Activated CD8-positive, alpha-beta memory T cell treated with anti-CD3 and anti-CD28 coated beads, Interleukin-2, amount 10 ng/mL, durations not matched to agents 7 days and 5 days (primary cell): ENCODE results near the gene FAM20B. TPM values are rescaled to one million over a fixed set of nuclear protein-coding genes. Genes with fewer than 3 reads are reported as not detected.
A peak's percentile ranks its signal among the peaks of the same experiment; 100 is the strongest.

ENCODE experiments used
- ATAC-seq: fragments of 150-1000 bp; cut with Tn5 transposase; one replicate; pipeline ENCODE4 v1.10.0; 2021; ENCODE audit warnings: moderate library complexity
- CTCF ChIA-PET: fragments of 350-600 bp; sonication (Branson Sonifier 250); formaldehyde crosslinking; loops from one replicate; lab custom pipeline; 2021; ENCODE audit warnings: antibody characterized with exemption; lab: Charles Lee
- DNase-seq: peaks from one replicate; pipeline ENCODE4 v3.0.0-alpha.2; 2020
- H3K27ac Mint-ChIP-seq: one replicate; pipeline ENCODE4 v1.8.0; 2021; ENCODE audit warnings: mild to moderate bottlenecking, mixed read lengths
- H3K27me3 Mint-ChIP-seq: one replicate; pipeline ENCODE4 v1.8.0; 2021; ENCODE audit warnings: mixed read lengths
- H3K36me3 Mint-ChIP-seq: one replicate; pipeline ENCODE4 v1.8.0; 2021; ENCODE audit warnings: mild to moderate bottlenecking, mixed read lengths
- H3K4me1 Mint-ChIP-seq: one replicate; pipeline ENCODE4 v1.8.0; 2021; ENCODE audit warnings: mixed read lengths
- H3K4me3 Mint-ChIP-seq: one replicate; pipeline ENCODE4 v1.8.0; 2021; ENCODE audit warnings: mild to moderate bottlenecking, moderate library complexity, mixed read lengths
- H3K9me3 Mint-ChIP-seq: one replicate; pipeline ENCODE4 v1.8.0; 2022; ENCODE audit warnings: low read depth, mixed read lengths
- total RNA-seq, 2 experiments: library from RNA; stranded (reverse); gene quantifications; one replicate each; pipeline ENCODE4 v1.2.3, GENCODE V29; 2021

FAM20B gene
- total RNA-seq, 2 experiments from 2014 or later, result 23.8 to 30.7 TPM

DNA sequence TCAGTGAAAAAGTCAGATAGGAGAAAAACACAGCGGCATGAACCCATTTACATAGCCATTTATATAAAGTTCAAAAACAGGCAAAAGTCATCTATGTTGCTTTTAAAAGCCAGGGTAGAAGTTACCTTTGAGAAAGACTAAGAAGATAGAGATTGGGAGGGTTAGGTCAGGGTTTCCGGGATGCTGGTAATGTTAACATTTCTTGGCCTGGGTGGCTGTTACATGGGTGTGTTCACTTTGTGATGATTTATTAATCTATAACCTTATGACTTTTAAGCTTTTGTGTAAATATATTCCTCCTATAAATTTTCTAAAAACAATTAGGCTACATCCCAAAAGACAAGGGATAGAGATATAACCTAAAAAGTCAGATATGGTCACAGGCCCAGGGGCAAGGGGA, 15.0 kb upstream of the FAM20B start:
- Mint-ChIP-seq H3K27me3 (no peaks in the 10 kb centered on the region), H3K4me1 (no peaks in the 10 kb centered on the region), H3K4me3 (no peak overlapping the region), H3K36me3 (no peaks in the 10 kb centered on the region), H3K27ac (no peak overlapping the region), H3K9me3 (no peaks in the 10 kb centered on the region)
- DNase-seq (no peak), ATAC-seq (no peak)
- CTCF ChIA-PET, result interaction anchor here (0.8 kb wide), 1 partner anchor 8 kb away, joined by 3 read pairs; no protein-coding TSS in a partner anchor

DNA sequence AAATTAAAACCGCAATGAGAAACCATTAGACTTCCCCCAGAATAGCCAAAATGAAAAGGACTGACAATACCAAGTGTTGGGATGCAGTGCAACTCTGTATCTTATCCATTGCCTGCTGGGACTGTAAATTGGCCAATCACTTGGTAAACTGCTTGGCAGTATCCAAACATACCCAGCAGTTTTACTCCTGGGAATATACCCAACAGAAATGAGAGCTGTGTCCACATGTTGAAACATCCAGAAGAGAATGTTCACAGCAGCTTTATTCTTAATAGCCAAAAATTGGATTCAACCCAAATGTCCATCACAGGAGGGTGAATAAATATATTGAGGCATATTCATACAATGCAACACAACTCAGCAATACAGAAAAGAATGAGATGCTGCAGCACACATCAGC, 13.7 kb upstream of the FAM20B start:
- Mint-ChIP-seq H3K4me3 (no peak overlapping the region), H3K27me3 (no peaks in the 10 kb centered on the region), H3K9me3 (no peaks in the 10 kb centered on the region), H3K4me1 (no peaks in the 10 kb centered on the region), H3K36me3 (no peaks in the 10 kb centered on the region), H3K27ac (no peak overlapping the region)
- ATAC-seq (no peak), DNase-seq (no peak)
- CTCF ChIA-PET, result no interaction called here

DNA sequence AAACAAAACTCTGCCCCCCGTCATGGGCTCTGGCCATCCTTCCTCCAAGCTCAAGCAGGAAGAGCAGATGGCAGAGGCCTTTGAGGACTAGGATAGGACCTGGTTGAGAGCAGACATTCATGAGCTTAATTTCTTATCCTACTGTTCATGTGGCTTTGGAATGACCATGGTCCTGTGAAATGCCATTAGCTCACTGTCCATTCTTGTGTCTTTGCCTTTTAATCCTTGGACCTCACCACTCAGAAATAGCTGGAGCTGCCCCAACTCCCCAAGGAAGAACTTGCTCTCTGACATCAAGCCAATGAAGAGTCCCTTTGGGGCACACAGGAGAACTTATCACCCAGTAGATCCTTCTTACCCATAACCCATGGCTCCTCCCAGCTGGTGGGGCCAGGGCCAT, 11.6 kb upstream of the FAM20B start:
- H3K27ac Mint-ChIP-seq, result no peak overlapping the region
- H3K27me3 Mint-ChIP-seq, result no peaks in the 10 kb centered on the region
- no peaks in the 10 kb centered on the region for H3K9me3 Mint-ChIP-seq
- DNase-seq, result no peak
- no peaks in the 10 kb centered on the region for H3K36me3 Mint-ChIP-seq
- no peak overlapping the region for H3K4me3 Mint-ChIP-seq
- no peak for ATAC-seq
- H3K4me1 Mint-ChIP-seq, result no peaks in the 10 kb centered on the region
- CTCF ChIA-PET, result interaction anchor here (0.8 to 1.0 kb wide), 2 partner anchors 11 to 240 kb away, joined by 3 read pairs; no protein-coding TSS in a partner anchor

DNA sequence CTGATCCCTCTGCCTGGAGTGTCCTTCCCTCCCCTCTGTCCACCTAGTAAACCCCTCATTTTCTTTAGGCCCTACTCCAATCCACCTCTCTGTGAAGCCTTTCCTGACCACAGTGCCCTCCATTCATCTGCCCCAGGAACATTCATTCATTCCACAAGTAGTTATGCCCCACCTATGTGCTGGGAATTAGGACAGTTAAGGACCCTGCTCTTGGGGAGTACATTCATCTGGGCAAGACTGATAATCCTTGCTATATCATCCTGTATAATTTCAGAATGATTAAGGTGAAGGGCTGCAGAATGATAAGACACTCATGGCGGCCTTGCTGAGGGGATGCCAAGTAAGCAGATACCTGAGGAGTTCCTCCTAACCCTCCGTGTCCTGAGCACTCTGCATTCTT, 10.3 kb upstream of the FAM20B start:
- no peaks in the 10 kb centered on the region for H3K27me3 Mint-ChIP-seq
- H3K4me1 Mint-ChIP-seq, result no peaks in the 10 kb centered on the region
- no peak overlapping the region for H3K27ac Mint-ChIP-seq
- H3K4me3 Mint-ChIP-seq, result no peak overlapping the region
- CTCF ChIA-PET, result interaction anchor here (0.7 kb wide), 1 partner anchor 341 kb away, joined by 3 read pairs; no protein-coding TSS in a partner anchor
- H3K9me3 Mint-ChIP-seq, result no peaks in the 10 kb centered on the region
- DNase-seq, result no peak
- ATAC-seq, result no peak
- no peaks in the 10 kb centered on the region for H3K36me3 Mint-ChIP-seq

DNA sequence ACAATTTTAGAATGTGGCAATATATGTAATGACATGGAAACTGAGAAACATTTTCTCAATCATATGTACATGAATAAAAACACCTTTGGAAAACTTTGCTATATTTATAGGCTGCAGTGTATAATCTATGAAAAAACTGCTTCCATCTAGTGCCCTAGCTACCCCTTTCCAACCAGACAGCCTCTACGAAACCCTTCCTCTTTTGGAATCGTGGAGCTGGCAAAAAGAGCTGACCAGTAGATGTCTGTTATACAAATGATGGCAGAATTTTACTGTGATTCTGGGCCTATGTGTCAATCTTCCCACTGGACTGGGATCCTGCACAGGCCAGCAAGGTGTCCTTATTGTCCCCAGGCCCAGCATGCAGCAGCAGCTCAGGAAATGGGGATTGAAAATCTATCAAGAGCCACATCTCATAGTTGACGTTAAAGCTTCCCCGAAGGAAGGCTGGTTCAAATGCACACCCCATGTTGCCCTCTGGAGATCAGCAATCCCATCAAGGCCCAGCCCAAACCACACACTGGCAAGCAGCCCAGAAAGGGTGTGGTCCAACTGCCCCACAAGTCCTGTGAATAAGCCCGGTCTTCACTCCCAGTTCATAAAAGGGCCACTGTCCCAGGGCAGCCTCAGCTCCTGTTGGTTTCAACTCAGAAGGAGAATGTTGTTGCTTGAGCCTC, 8.8 kb upstream of the FAM20B start:
- Mint-ChIP-seq H3K27me3 (no peaks in the 10 kb centered on the region), H3K36me3 (no peaks in the 10 kb centered on the region), H3K4me3 (no peak overlapping the region), H3K27ac (no peak overlapping the region), H3K9me3 (no peaks in the 10 kb centered on the region), H3K4me1 (no peaks in the 10 kb centered on the region)
- DNase-seq, result no peak
- ATAC-seq, result no peak
- CTCF ChIA-PET, result interaction anchor here (0.8 to 1.2 kb wide), 3 partner anchors 10 to 353 kb away, joined by 3 to 5 read pairs (median 3); no protein-coding TSS in a partner anchor

DNA sequence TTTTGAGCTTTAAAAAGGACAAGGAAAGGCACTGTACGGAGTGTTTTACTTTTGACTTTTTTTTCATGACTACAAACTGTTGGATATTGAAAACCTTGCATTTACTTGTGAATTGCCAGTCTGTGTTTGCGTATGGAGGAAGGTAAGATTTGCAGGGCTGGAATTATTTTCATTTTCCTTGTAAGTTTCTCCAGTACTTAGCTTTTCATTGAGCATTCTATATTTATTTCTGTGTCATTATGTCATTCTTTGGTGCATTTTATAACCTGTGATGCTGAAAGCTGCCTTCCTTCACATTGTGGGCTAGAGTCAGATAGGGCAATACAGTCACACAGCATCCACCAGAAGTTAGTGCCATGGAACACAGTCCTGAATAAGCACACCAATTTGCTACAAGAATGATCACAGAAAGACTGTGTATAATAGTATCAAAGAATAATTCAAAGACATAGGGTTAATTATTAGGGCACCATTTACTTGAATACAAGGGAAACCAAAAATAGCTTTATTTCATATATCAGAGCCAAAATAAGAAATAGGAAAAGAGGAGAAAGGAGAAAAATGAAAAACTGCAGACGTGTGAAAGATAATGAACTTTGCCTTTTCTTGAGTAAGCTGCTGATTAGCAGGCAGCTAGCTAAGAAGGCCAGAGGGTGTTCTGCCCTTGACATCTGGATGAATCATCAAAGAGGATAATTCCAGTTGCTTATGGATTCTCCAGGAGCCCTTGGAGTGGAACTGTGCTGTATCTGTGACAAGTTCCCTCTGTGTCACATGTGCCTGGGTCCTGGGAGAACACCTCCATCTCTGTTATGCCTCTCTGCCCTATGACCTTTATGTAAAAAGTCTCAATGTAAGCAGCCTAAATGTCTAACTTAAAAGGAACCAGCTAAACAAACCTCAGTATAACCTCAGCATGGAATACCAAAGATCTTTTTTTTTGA, 8.0 kb upstream of the FAM20B start:
- CTCF ChIA-PET, result interaction anchor here (0.7 to 1.2 kb wide), 4 partner anchors 11 to 352 kb away, joined by 3 to 5 read pairs (median 3); no protein-coding TSS in a partner anchor
- H3K36me3 Mint-ChIP-seq, result no peaks in the 10 kb centered on the region
- DNase-seq (no peak), ATAC-seq (no peak)
- no peaks in the 10 kb centered on the region for H3K4me1 Mint-ChIP-seq
- H3K27ac Mint-ChIP-seq, result no peak overlapping the region
- H3K9me3 Mint-ChIP-seq, result no peaks in the 10 kb centered on the region
- H3K4me3 Mint-ChIP-seq, result no peak overlapping the region
- peaks cover 3% of the 10 kb centered on the region for H3K27me3 Mint-ChIP-seq

DNA sequence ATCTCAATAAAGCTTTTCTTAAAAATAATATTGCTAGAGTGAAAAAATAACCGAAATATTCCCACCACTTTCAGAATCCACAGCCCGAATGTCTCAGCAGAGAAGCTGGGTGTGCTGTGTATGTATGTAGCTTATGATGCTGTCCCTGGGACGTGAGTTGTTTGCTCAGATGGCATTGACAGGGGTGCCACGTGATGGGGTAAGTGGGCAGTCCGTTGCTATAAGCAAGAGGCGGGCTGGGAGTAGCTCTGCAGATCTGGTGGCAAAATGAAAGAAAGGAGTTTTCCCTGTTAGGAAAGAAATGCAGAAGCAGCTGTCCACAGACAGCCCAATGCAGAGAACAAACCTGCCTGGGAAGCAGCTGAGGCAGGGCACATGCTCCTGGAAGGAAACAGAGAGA, 3.8 kb upstream of the FAM20B start:
- peaks cover 9% of the 10 kb centered on the region for H3K27me3 Mint-ChIP-seq
- no peak overlapping the region for H3K27ac Mint-ChIP-seq
- peaks cover 1% of the 10 kb centered on the region for H3K36me3 Mint-ChIP-seq
- no peak overlapping the region for H3K4me3 Mint-ChIP-seq
- ATAC-seq (no peak), DNase-seq (no peak)
- H3K9me3 Mint-ChIP-seq, result no peaks in the 10 kb centered on the region
- CTCF ChIA-PET, result interaction anchor here (3.2 kb wide), 1 partner anchor 19 kb away, joined by 12 read pairs; no protein-coding TSS in a partner anchor
- peaks cover 9% of the 10 kb centered on the region for H3K4me1 Mint-ChIP-seq

DNA sequence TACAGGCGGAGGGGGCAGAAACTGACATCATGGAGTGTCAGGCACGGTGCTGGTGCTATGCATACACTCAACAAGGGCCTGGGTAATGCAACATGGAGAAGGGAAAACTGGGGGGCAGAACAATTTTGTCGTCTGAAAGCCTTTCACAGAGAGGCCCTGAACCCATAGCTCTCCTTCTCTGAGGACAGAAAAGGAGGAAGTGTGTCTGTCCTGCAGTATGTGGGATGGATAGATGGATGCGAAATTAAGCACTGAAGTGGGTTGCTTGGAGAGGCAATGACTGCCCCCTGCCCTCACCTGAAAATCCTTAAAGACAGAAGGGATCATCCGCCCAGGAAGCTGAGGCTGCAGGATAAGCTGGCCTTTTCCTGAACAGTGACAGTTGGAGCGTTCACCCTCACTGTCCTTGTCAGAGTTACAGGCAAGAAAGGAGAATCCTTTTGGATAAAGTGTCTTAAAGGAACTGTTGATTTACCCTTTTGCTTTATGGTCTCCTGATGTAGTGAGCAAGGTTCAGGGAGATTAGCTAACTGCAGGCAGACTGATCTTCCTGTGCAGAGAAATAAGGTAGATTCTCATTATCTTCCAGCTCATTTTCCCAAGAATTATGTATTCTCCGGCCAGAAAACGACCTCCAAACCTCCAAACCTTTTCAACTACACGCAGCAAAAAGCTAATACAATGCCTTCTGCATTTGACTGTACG, 1.6 kb upstream of the FAM20B start:
- Mint-ChIP-seq H3K27me3 (peaks cover 9% of the 10 kb centered on the region), H3K9me3 (no peaks in the 10 kb centered on the region), H3K27ac (no peak overlapping the region), H3K4me3 (peak overlapping the region; percentile 3), H3K36me3 (peaks cover 1% of the 10 kb centered on the region), H3K4me1 (peaks cover 26% of the 10 kb centered on the region)
- CTCF ChIA-PET, result interaction anchor here (0.6 to 3.2 kb wide), 3 partner anchors 18 to 312 kb away, joined by 3 to 12 read pairs (median 3); no protein-coding TSS in a partner anchor
- no peak for DNase-seq
- ATAC-seq, result no peak

DNA sequence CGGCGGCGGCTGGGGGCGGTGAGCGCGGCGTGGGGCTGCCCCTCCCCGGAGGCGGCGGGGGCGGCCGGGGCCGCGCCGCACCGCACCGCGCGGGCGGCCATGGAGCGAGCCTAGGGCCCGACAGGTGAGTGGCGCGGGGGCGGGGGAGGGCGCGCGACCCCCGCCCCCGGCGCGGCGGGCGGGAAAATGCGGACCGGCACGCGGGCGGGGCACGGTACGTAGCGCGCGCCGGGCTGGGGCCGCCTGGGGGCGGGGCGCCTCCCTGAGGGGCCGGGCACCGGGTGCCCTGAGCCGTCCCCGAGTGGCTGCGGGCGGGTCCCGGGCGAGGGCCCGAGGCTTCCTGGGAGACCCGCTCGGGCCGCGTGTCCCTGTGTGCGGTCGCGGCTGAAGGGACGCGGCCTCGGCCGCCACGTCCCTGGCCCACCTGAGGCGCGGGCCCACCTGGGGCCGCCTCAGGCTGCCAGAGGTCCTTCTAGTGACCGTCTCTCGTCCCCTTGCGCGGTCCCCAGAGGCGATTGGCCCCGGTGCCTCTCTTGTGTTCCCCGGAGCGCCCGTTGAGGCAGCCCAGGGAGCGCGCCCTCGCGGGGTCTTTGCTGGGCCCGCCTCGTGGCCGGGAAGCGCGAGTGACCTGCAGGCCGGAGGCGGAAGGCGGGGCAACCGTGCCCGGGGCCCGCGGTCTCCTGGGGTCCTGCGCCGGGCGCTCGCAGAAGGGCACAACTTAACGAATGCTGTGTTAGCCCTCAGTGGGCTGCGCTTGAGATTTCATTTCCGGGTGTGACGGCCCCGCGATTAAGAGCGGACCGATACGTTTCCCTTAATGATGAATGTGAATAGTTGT, 500 bp downstream of the FAM20B start:
- no peaks in the 10 kb centered on the region for H3K9me3 Mint-ChIP-seq
- H3K36me3 Mint-ChIP-seq, result peaks cover 1% of the 10 kb centered on the region
- CTCF ChIA-PET, result no interaction called here
- H3K4me3 Mint-ChIP-seq, result peak overlapping the region; percentile 91
- peak overlapping the region; percentile 88 for H3K27ac Mint-ChIP-seq
- H3K27me3 Mint-ChIP-seq, result peaks cover 9% of the 10 kb centered on the region
- ATAC-seq (peak; percentile 85), DNase-seq (peak; percentile 79)
- H3K4me1 Mint-ChIP-seq, result peaks cover 45% of the 10 kb centered on the region

DNA sequence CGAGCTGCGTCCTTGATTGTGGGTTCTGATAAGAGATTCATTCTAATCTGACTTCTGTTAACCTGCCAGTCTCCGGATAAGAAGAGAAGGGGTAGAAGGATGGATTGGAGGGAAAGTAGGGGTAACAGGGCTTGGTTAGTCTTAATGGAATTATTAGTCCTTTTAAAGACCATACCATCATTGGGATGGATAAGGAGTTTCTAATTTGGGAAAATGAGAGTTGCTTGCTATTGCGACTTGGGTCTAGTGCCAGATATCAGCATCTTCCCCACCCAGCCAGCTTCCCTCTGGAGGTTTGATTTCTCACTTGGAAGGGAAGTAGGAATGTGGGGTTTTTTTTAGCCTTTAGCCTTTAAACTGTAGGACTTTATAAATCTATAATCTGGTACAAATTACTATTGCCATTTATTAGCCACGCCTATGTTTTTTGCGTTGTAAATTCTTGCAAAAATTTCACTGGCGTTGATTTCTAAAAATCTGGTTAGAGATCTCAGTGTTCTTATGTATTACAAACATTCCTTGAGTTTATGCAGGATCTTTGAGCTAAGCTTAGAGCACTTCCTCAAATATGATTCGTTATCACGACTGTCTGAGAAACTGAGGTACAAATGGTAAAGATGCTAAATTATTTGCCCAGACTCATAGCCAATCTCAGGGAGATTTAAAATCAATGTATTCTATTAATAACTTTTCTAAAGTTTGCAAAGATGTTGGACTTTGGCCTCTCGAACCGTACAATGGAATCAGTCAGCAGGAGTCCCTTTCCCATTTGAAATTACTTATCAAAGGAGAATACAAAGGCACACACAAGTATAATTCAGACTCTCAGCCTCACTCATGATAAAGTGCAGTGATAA, 1.3 kb downstream of the FAM20B start:
- no peaks in the 10 kb centered on the region for H3K9me3 Mint-ChIP-seq
- CTCF ChIA-PET, result interaction anchor here (1.0 to 1.4 kb wide), 2 partner anchors 23 to 53 kb away, joined by 3 read pairs; no protein-coding TSS in a partner anchor

DNA sequence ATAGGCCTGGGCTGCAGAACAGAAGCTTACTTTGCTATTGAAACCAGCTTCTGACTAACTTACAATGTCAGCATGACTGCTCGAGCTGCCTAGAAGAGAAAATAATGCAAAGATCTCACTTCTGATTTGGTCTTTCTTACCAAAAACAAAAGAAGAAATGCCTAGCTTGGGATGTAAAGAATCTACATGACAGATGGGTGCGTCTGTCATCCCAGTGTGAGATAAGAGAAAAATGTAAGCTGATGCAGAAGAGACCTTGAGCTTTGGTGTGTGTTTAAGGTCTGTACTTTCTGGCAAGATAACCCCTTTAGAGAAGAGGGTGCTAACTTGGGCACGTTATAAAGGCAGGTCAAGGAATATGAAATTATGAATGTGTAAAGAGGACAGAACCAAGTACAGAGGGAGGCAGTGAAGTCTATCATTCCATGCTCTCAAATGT, 3.6 kb downstream of the FAM20B start:
- ATAC-seq, result no peak
- H3K36me3 Mint-ChIP-seq, result peaks cover 3% of the 10 kb centered on the region
- H3K27ac Mint-ChIP-seq, result no peak overlapping the region
- peaks cover 5% of the 10 kb centered on the region for H3K27me3 Mint-ChIP-seq
- DNase-seq, result no peak
- peaks cover 65% of the 10 kb centered on the region for H3K4me1 Mint-ChIP-seq
- CTCF ChIA-PET, result interaction anchor here (0.7 to 1.1 kb wide), 2 partner anchors 27 to 336 kb away, joined by 3 to 4 read pairs; partner anchors contain the start of gene AXDND1
- H3K4me3 Mint-ChIP-seq, result no peak overlapping the region
- H3K9me3 Mint-ChIP-seq, result no peaks in the 10 kb centered on the region

More for the DNA sequence above, 1.3 kb downstream of the FAM20B start:
- no peak for DNase-seq
- ATAC-seq, result no peak
- peaks cover 53% of the 10 kb centered on the region for H3K4me1 Mint-ChIP-seq
- H3K4me3 Mint-ChIP-seq, result peak overlapping the region; percentile 91
- peaks cover 1% of the 10 kb centered on the region for H3K36me3 Mint-ChIP-seq
- H3K27ac Mint-ChIP-seq, result peak overlapping the region; percentile 88
- H3K27me3 Mint-ChIP-seq, result peaks cover 9% of the 10 kb centered on the region
